Activated naive CD8-positive, alpha-beta T cell treated with anti-CD3 and anti-CD28 coated beads, Interleukin-2, amount 10 ng/mL, durations not matched to agents 7 days and 5 days (primary cell): ENCODE data around the gene PMFBP1. TPM values are rescaled to one million over a fixed set of nuclear protein-coding genes. Genes with fewer than 3 reads are reported as not detected.

Experiments used
- ATAC-seq: fragments of 150-1000 bp; cut with Tn5 transposase; one replicate; pipeline ENCODE4 v1.10.0; 2021; ENCODE audit warnings: low read depth, moderate library complexity
- POLR2A ChIA-PET: fragments of 350-600 bp; sonication (Branson Sonifier 250); formaldehyde crosslinking; loops from one replicate; lab custom pipeline; 2021; ENCODE audit warnings: antibody characterized with exemption; lab: Charles Lee
- DNase-seq: peaks from one replicate; pipeline ENCODE4 v3.0.0; 2021
- H3K27ac Mint-ChIP-seq: one replicate; pipeline ENCODE4 v1.8.0; 2022; ENCODE audit warnings: mild to moderate bottlenecking, mixed read lengths
- H3K27me3 Mint-ChIP-seq: one replicate; pipeline ENCODE4 v1.8.0; 2022; ENCODE audit warnings: mild to moderate bottlenecking, moderate library complexity, mixed read lengths
- H3K36me3 Mint-ChIP-seq: one replicate; pipeline ENCODE4 v1.8.0; 2021; ENCODE audit warnings: mild to moderate bottlenecking, mixed read lengths
- H3K4me1 Mint-ChIP-seq: one replicate; pipeline ENCODE4 v1.8.0; 2021; ENCODE audit warnings: mixed read lengths
- H3K4me3 Mint-ChIP-seq: one replicate; pipeline ENCODE4 v1.8.0; 2022; ENCODE audit warnings: mild to moderate bottlenecking, moderate library complexity, mixed read lengths
- H3K9me3 Mint-ChIP-seq: one replicate; pipeline ENCODE4 v1.8.0; 2021; ENCODE audit warnings: mixed read lengths
- total RNA-seq, 2 experiments: library from RNA; stranded (reverse); gene quantifications; one replicate each; pipeline ENCODE4 v1.2.3, GENCODE V29; 2021

The PMFBP1 gene
- total RNA-seq, 2 experiments from 2014 or later = 3.0 to 5.0 TPM

DNA sequence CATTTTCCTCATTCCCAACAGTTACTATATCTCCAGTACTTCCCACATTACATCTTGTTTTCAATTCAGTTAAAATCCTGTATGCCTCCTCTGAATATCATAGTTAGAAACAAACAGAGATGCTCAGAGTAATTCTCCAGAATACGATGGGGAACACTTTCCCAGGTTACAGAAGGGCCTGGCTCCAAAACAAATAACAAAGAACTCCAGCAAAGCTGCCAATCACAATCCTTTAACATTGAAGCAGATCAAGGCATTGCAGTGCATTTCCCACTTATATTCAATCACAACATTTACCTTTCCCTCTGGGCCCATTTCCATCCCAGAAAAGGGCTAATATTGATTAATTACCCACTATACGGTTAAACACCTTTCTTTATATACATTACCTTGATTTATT is 29.4 kb upstream of the PMFBP1 start:
- Mint-ChIP-seq H3K4me3 (no peak overlapping the region), H3K27ac (no peak overlapping the region), H3K9me3 (no peaks in the 10 kb centered on the region), H3K4me1 (peaks cover 21% of the 10 kb centered on the region), H3K27me3 (peaks cover 6% of the 10 kb centered on the region), H3K36me3 (peaks cover 7% of the 10 kb centered on the region)
- ATAC-seq (no peak), DNase-seq (no peak)
- POLR2A ChIA-PET = no interaction called here

DNA sequence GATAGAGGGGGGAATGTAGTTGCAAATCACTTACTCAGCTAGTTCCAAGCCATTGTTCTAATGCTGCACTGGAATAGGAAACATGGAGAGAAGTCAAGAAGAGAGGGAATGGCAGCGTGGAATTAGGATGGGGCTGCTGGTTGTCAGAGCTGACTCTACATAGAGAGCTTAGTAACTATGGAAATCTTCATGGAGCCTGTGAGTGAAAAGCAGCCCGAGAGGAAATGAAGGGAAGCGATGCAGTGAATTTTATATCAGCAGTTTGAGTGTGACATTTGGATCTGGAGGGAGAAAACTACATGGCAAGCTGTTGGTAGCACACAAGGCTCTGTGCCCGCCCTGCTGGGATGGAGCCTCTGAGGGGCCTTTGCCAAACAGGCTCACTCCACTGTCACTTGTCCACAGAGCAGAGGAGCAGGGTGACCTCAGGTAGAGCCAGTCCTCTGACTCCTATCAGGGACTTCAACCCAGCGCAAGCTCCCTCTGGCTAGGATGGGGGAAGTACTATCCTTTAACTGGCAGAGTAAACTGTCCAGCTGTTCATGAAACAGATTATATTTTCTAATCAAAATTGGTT is 27.9 kb upstream of the PMFBP1 start:
- Mint-ChIP-seq H3K4me3 (no peak overlapping the region), H3K9me3 (no peaks in the 10 kb centered on the region), H3K36me3 (peaks cover 4% of the 10 kb centered on the region), H3K4me1 (peaks cover 21% of the 10 kb centered on the region), H3K27me3 (peaks cover 6% of the 10 kb centered on the region), H3K27ac (no peak overlapping the region)
- POLR2A ChIA-PET = no interaction called here
- DNase-seq = no peak
- ATAC-seq = no peak

GRCh38 chr16:72198771-72199201 is 26.8 kb upstream of the PMFBP1 start:
- ATAC-seq (no peak), DNase-seq (no peak)
- Mint-ChIP-seq H3K27me3 (peaks cover 6% of the 10 kb centered on the region), H3K27ac (no peak overlapping the region), H3K9me3 (no peaks in the 10 kb centered on the region), H3K36me3 (peaks cover 4% of the 10 kb centered on the region), H3K4me1 (peaks cover 19% of the 10 kb centered on the region), H3K4me3 (no peak overlapping the region)
- POLR2A ChIA-PET = no interaction called here

DNA sequence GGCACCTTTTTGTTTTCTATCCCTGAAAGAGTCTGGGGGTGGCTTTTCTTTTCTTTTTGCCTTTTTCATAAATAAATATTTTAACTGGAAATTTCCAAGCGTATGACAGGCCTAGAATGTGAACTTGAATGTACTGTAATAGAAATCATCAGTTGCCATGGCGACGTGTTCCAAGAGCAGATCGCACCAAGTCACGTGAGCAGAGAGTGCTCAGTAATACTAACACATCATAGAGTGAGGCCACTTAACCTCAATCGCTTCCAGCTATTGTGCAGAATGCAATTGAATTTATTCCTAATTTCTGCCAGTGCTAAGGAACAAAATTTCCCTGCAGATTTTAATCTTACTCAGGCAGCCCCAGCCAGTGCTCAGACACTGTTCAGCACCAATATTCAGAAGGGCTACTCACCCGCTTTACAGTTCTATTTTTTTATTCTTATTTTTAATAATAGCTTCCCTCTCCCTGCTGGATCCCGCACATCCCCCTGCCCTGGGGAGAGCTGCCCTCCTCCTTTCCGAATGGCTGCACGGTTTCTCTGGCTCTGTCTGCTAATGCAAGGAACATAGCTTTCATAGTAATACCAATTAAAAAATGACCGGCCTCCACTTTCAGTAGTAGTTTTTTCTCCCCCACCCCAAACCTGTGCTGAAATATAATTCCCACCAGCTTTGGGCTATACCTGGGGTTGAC is 26.2 kb upstream of the PMFBP1 start:
- H3K4me1 Mint-ChIP-seq = peaks cover 12% of the 10 kb centered on the region
- H3K27me3 Mint-ChIP-seq = peaks cover 6% of the 10 kb centered on the region
- ATAC-seq = no peak
- no peak overlapping the region for H3K27ac Mint-ChIP-seq
- H3K36me3 Mint-ChIP-seq = no peaks in the 10 kb centered on the region
- POLR2A ChIA-PET = no interaction called here
- no peak overlapping the region for H3K4me3 Mint-ChIP-seq
- H3K9me3 Mint-ChIP-seq = no peaks in the 10 kb centered on the region
- DNase-seq = no peak

DNA sequence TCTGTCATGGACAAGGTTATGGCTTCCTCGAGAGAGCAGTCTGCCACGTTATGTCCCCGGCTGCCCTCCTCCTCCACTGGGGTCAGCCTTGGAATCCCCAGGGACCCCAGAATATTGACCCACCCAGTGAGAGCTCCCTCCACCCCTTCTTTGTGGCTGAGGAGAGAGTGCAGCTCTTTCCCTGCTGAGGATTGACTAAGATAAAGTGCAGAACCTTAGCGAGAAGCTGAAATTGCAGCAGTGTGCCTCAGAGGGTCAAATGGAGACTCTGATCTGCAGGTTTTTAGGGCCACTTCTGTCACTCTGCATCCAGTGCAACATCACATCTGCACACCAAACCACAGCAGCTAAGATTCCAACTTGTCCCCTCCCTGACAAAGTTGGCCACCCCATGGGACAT is 25.6 kb upstream of the PMFBP1 start:
- no peaks in the 10 kb centered on the region for H3K9me3 Mint-ChIP-seq
- ATAC-seq (no peak), DNase-seq (no peak)
- H3K27ac Mint-ChIP-seq = no peak overlapping the region
- peaks cover 4% of the 10 kb centered on the region for H3K27me3 Mint-ChIP-seq
- H3K36me3 Mint-ChIP-seq = no peaks in the 10 kb centered on the region
- peaks cover 6% of the 10 kb centered on the region for H3K4me1 Mint-ChIP-seq
- no peak overlapping the region for H3K4me3 Mint-ChIP-seq
- POLR2A ChIA-PET = no interaction called here

GRCh38 chr16:72195609-72196008 is 23.7 kb upstream of the PMFBP1 start:
- POLR2A ChIA-PET = no interaction called here
- H3K27ac Mint-ChIP-seq = no peak overlapping the region
- no peaks in the 10 kb centered on the region for H3K9me3 Mint-ChIP-seq
- ATAC-seq (no peak), DNase-seq (no peak)
- H3K4me1 Mint-ChIP-seq = no peaks in the 10 kb centered on the region
- H3K4me3 Mint-ChIP-seq = no peak overlapping the region
- H3K36me3 Mint-ChIP-seq = no peaks in the 10 kb centered on the region
- no peaks in the 10 kb centered on the region for H3K27me3 Mint-ChIP-seq

DNA sequence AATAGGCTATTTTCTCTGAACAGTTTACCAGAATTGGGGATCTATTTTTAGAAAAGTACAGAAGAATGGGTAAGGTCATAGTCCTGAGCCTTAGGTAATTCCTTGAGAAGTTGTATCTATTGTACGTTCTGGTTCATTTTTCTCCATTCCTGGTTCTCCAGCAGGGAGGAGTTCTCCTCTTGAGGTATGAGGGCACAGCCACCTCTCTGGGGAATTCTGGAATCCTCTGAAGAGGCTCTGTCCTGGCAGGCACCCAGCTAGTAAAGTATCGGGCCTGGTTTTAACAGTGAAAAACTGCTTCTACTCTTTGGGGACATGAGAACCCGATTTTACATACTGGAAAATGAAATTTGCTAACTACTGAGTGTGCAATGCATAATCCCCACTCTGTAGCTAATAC is 19.6 kb upstream of the PMFBP1 start:
- Mint-ChIP-seq H3K4me3 (no peak overlapping the region), H3K36me3 (no peaks in the 10 kb centered on the region), H3K27ac (no peak overlapping the region), H3K4me1 (no peaks in the 10 kb centered on the region), H3K9me3 (no peaks in the 10 kb centered on the region), H3K27me3 (no peaks in the 10 kb centered on the region)
- DNase-seq (no peak), ATAC-seq (no peak)
- POLR2A ChIA-PET = no interaction called here

DNA sequence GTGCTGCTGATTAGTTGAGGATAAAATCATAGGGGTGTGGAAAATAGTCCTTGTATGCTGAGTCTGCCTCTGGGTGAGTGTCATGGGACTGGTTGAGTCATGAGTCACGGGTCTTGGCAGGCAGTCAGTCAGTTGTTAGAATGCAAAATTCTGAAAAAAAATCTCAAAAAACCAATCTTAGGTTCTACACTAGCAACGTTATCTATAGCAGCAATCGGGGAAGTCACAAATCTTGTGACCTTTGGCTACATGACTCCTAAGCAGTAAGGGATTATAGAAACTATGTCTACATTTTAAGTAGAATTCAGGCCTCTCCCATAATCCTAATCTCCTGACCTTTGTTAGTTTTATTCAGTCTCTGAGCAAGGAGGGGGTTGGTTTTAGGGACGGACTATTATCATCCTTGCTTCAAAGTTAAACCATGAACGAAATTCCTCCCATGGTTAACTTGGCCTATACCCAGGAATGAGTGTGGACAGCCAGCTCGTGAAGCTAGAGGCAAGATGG is 18.0 kb upstream of the PMFBP1 start:
- ATAC-seq = no peak
- Mint-ChIP-seq H3K4me3 (no peak overlapping the region), H3K9me3 (no peaks in the 10 kb centered on the region), H3K36me3 (no peaks in the 10 kb centered on the region), H3K4me1 (no peaks in the 10 kb centered on the region), H3K27ac (no peak overlapping the region), H3K27me3 (no peaks in the 10 kb centered on the region)
- no peak for DNase-seq
- POLR2A ChIA-PET = no interaction called here

DNA sequence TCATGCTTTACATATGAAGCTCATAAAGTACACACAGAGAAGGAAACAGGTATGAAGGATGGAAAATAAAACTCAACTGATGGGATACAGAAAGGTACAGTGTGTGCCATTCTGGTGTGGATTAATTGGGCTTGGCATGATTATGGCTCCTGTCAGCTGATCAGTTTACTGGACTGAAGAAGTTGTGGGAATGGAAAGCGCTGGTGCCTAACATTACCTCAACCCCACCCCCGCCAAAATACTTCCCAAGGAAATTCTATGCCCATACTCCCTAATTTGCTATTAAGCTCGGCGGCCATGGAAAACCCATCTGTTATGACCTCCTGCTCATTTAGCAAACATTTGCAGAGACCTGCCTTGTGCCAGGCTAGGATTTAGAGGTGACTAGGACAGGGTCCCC is 16.6 kb upstream of the PMFBP1 start:
- POLR2A ChIA-PET = no interaction called here
- Mint-ChIP-seq H3K27me3 (no peaks in the 10 kb centered on the region), H3K36me3 (no peaks in the 10 kb centered on the region), H3K9me3 (no peaks in the 10 kb centered on the region), H3K4me3 (no peak overlapping the region), H3K4me1 (no peaks in the 10 kb centered on the region), H3K27ac (no peak overlapping the region)
- DNase-seq (no peak), ATAC-seq (no peak)

GRCh38 chr16:72187551-72187950 is 15.6 kb upstream of the PMFBP1 start:
- H3K36me3 Mint-ChIP-seq = no peaks in the 10 kb centered on the region
- POLR2A ChIA-PET = no interaction called here
- H3K9me3 Mint-ChIP-seq = no peaks in the 10 kb centered on the region
- ATAC-seq (no peak), DNase-seq (no peak)
- no peaks in the 10 kb centered on the region for H3K27me3 Mint-ChIP-seq
- H3K4me3 Mint-ChIP-seq = no peak overlapping the region
- no peak overlapping the region for H3K27ac Mint-ChIP-seq
- no peaks in the 10 kb centered on the region for H3K4me1 Mint-ChIP-seq

DNA sequence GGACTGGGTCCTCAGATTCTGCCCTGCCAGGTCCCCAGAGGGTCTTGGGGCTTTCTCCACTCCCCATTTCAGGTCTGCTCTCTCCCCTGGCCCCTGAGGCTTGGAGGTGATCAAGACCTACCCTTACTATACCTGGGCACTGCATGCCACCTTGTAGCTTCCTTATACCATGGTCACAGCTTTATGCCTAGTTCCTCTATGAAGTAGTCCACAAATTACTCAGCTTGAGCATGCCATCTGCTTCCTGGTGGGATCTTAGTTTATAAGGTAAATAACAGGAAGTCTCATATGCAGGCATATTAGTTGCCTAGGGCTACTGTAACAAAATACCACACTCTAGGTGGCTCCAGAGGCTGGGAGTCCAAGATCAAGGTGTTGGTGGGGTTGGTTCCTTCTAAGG is 11.0 kb upstream of the PMFBP1 start:
- no peaks in the 10 kb centered on the region for H3K9me3 Mint-ChIP-seq
- H3K4me3 Mint-ChIP-seq = no peak overlapping the region
- H3K36me3 Mint-ChIP-seq = no peaks in the 10 kb centered on the region
- peaks cover under 1% of the 10 kb centered on the region for H3K27me3 Mint-ChIP-seq
- POLR2A ChIA-PET = no interaction called here
- ATAC-seq (no peak), DNase-seq (no peak)
- no peaks in the 10 kb centered on the region for H3K4me1 Mint-ChIP-seq
- H3K27ac Mint-ChIP-seq = no peak overlapping the region

- H3K4me1 Mint-ChIP-seq = peaks cover 4% of the 10 kb centered on the region
- H3K27ac Mint-ChIP-seq = no peak overlapping the region
- no peak for DNase-seq
- H3K9me3 Mint-ChIP-seq = peaks cover 5% of the 10 kb centered on the region
- no peaks in the 10 kb centered on the region for H3K36me3 Mint-ChIP-seq
- ATAC-seq = no peak
- peaks cover 4% of the 10 kb centered on the region for H3K27me3 Mint-ChIP-seq
- H3K4me3 Mint-ChIP-seq = no peak overlapping the region
- POLR2A ChIA-PET = no interaction called here
Observed at GRCh38 chr16:72179204-72179970, 7.4 kb upstream of the PMFBP1 start.

- Mint-ChIP-seq H3K36me3 (peaks cover 2% of the 10 kb centered on the region), H3K4me3 (no peak overlapping the region)
Observed at GRCh38 chr16:72174726-72175125, 2.8 kb upstream of the PMFBP1 start.

DNA sequence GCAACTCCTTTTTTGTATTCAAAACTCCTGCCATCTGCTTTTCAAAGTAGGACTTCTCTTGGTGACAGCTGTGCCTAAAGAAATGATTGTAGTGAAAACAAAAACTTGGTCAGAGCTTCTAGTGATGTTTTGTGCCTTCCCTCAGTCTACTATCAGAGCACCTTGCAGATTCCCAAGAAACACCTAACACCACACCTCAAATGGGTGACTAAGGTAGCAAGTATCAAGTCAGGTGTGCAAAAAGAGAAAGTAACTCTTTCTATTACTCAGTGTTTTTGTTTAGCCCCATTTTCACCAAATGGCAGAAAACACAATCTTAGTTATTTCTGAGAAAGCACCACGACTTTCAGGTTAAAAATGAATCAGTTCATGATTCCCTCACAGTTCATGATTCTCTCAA is 2.0 kb upstream of the PMFBP1 start:
- peaks cover 5% of the 10 kb centered on the region for H3K9me3 Mint-ChIP-seq
- peaks cover 4% of the 10 kb centered on the region for H3K4me1 Mint-ChIP-seq
- ATAC-seq (no peak), DNase-seq (no peak)
- peaks cover 4% of the 10 kb centered on the region for H3K27me3 Mint-ChIP-seq
- H3K27ac Mint-ChIP-seq = no peak overlapping the region
- peaks cover 2% of the 10 kb centered on the region for H3K36me3 Mint-ChIP-seq
- no peak overlapping the region for H3K4me3 Mint-ChIP-seq
- POLR2A ChIA-PET = no interaction called here

More at GRCh38 chr16:72174726-72175125, 2.8 kb upstream of the PMFBP1 start:
- H3K27me3 Mint-ChIP-seq = peaks cover 4% of the 10 kb centered on the region
- ATAC-seq (no peak), DNase-seq (no peak)
- no peak overlapping the region for H3K27ac Mint-ChIP-seq
- peaks cover 4% of the 10 kb centered on the region for H3K4me1 Mint-ChIP-seq
- peaks cover 5% of the 10 kb centered on the region for H3K9me3 Mint-ChIP-seq
- POLR2A ChIA-PET = no interaction called here
